HEK293 (cell line): ENCODE measurements around the gene COQ8A.

ENCODE experiments used
- CTCF ChIA-PET: fragments of 350-600 bp; formaldehyde crosslinking; extraction: SDS; loops from one replicate; lab custom pipeline; 2021; ENCODE audit warnings: antibody characterized with exemption; lab: Yijun Ruan, JAX
- POLR2A ChIA-PET: fragments of 300-600 bp; formaldehyde crosslinking; extraction: SDS; loops from one replicate; lab custom pipeline; 2020; ENCODE audit warnings: antibody characterized with exemption, inconsistent platforms; lab: Yijun Ruan, JAX
- H3K27ac ChIP-seq: fragments of 200-500 bp; sonication (Bioruptor generic); 2 replicates; pipeline ENCODE4 v1.5.1; 2014; ENCODE audit warnings: low read depth, low read length, control low read depth, inconsistent platforms; ENCODE audit errors: extremely low read depth
- H3K36me3 ChIP-seq, 2 experiments: fragments of 200-500 bp in 1 of 2; sonication (Bioruptor generic) in 1 of 2; 1 replicate in 1 of 2; 2 replicates in 1 of 2; pipeline ENCODE4 v1.5.1; 2014 to 2017; ENCODE audit warnings: inconsistent platforms in 2 of 2, low read length in 2 of 2; ENCODE audit not compliant: control insufficient read depth in 2 of 2, insufficient read depth in 1 of 2
- H3K4me1 ChIP-seq: fragments of 200-500 bp; sonication (Bioruptor generic); 2 replicates; pipeline ENCODE4 v1.5.1; 2014; ENCODE audit warnings: mild to moderate bottlenecking, low read length, inconsistent platforms; ENCODE audit not compliant: control insufficient read depth, insufficient read depth
- H3K4me3 ChIP-seq: 2 replicates; pipeline ENCODE4 v1.5.1; 2011; ENCODE audit warnings: low read depth, mild to moderate bottlenecking, control low read depth, low read length, moderate library complexity
- H3K9me3 ChIP-seq: fragments of 200-500 bp; sonication (Bioruptor generic); 2 replicates; pipeline ENCODE4 v1.5.1; 2014; ENCODE audit warnings: low read depth, low read length, inconsistent platforms; ENCODE audit not compliant: control insufficient read depth, insufficient read depth
- HOXA7 ChIP-seq: sonication (generic); formaldehyde crosslinking; IDR thresholded peaks from 2 replicates; pipeline ENCODE4 v1.8.1; 2022; ENCODE audit warnings: missing genetic modification reagents, borderline replicate concordance
- SP7 ChIP-seq: fragments of 450-650 bp; formaldehyde crosslinking; IDR thresholded peaks from 2 replicates; pipeline ENCODE4 v1.5.1; 2016; ENCODE audit warnings: missing biosample characterization, missing genetic modification characterization
- ZBTB10 ChIP-seq: fragments of 450-650 bp; formaldehyde crosslinking; IDR thresholded peaks from 2 replicates; pipeline ENCODE4 v1.5.1; 2016; ENCODE audit warnings: missing biosample characterization, missing genetic modification characterization
- ZBTB21 ChIP-seq: fragments of 450-650 bp; formaldehyde crosslinking; IDR thresholded peaks from 2 replicates; pipeline ENCODE4 v1.5.1; 2017; ENCODE audit warnings: missing biosample characterization, missing genetic modification characterization
- ZFP37 ChIP-seq: fragments of 450-650 bp; formaldehyde crosslinking; IDR thresholded peaks from 2 replicates; pipeline ENCODE4 v1.5.1; 2016; ENCODE audit warnings: missing biosample characterization, missing genetic modification characterization
- ZNF10 ChIP-seq: fragments of 450-650 bp; formaldehyde crosslinking; IDR thresholded peaks from 2 replicates; pipeline ENCODE4 v1.5.1; 2017; ENCODE audit warnings: missing biosample characterization, missing genetic modification characterization
- ZNF155 ChIP-seq: fragments of 450-650 bp; formaldehyde crosslinking; IDR thresholded peaks from 2 replicates; pipeline ENCODE4 v1.5.1; 2016; ENCODE audit warnings: missing biosample characterization, missing genetic modification characterization
- ZNF174 ChIP-seq: fragments of 450-650 bp; formaldehyde crosslinking; IDR thresholded peaks from 2 replicates; pipeline ENCODE4 v1.5.0; 2017; ENCODE audit warnings: missing biosample characterization, mild to moderate bottlenecking, missing genetic modification characterization
- ZNF184 ChIP-seq: fragments of 450-650 bp; IDR thresholded peaks from 2 replicates; pipeline ENCODE4 v1.5.1; 2018; ENCODE audit warnings: missing biosample characterization, mild to moderate bottlenecking, missing genetic modification characterization
- ZNF239 ChIP-seq: fragments of 450-650 bp; formaldehyde crosslinking; IDR thresholded peaks from 2 replicates; pipeline ENCODE4 v1.5.1; 2016; ENCODE audit warnings: missing biosample characterization, missing genetic modification characterization
- ZNF26 ChIP-seq: fragments of 450-650 bp; formaldehyde crosslinking; IDR thresholded peaks from 2 replicates; pipeline ENCODE4 v1.5.1; 2016; ENCODE audit warnings: missing biosample characterization, missing genetic modification characterization
- ZNF280D ChIP-seq: fragments of 450-650 bp; formaldehyde crosslinking; IDR thresholded peaks from 2 replicates; pipeline ENCODE4 v1.5.1; 2016; ENCODE audit warnings: missing biosample characterization, missing genetic modification characterization
- ZNF501 ChIP-seq: fragments of 450-650 bp; formaldehyde crosslinking; IDR thresholded peaks from 2 replicates; pipeline ENCODE4 v1.5.1; 2016; ENCODE audit warnings: missing biosample characterization, missing genetic modification characterization
- ZNF544 ChIP-seq: fragments of 450-650 bp; formaldehyde crosslinking; IDR thresholded peaks from 2 replicates; pipeline ENCODE4 v1.5.0; 2017; ENCODE audit warnings: missing biosample characterization, missing genetic modification characterization
- ZNF76 ChIP-seq: fragments of 450-650 bp; formaldehyde crosslinking; IDR thresholded peaks from 2 replicates; pipeline ENCODE4; 2016; ENCODE audit warnings: low read depth, missing biosample characterization, missing genetic modification characterization, borderline replicate concordance
- ZNF777 ChIP-seq: fragments of 450-650 bp; formaldehyde crosslinking; IDR thresholded peaks from 2 replicates; pipeline ENCODE4 v1.5.1; 2017; ENCODE audit warnings: missing biosample characterization, missing genetic modification characterization, borderline replicate concordance
- ZNF791 ChIP-seq: fragments of 450-650 bp; formaldehyde crosslinking; IDR thresholded peaks from 2 replicates; pipeline ENCODE4 v1.5.1; 2016; ENCODE audit warnings: missing biosample characterization, missing genetic modification characterization
- TF ChIP-seq, protein P1 (sequence below): fragments of 450-650 bp; formaldehyde crosslinking; IDR thresholded peaks from 2 replicates; pipeline ENCODE4 v1.5.1; 2016; ENCODE audit warnings: missing biosample characterization, missing genetic modification characterization, borderline replicate concordance
- TF ChIP-seq, protein P2 (sequence below): fragments of 450-650 bp; formaldehyde crosslinking; IDR thresholded peaks from 2 replicates; pipeline ENCODE4 v1.5.1; 2016; ENCODE audit warnings: missing biosample characterization, missing genetic modification characterization

The COQ8A gene

GRCh38 chr1:226948996-226949395, 8.9 kb downstream of the COQ8A start:
- CTCF ChIA-PET = no interaction called here
- POLR2A ChIA-PET = interaction anchor here (2.1 kb wide), 1 partner anchor 9 kb away, joined by 11 read pairs; the partner anchor contains the start of gene COQ8A
- TF ChIP-seq ZNF155 (tag by site-specific recombination) (no peak), ZNF184 (tag by site-specific recombination) (no peak), ZNF791 (tag by site-specific recombination) (no peak), ZBTB10 (no peak), ZNF777 (tag by site-specific recombination) (no peak), ZBTB21 (tag by site-specific recombination) (no peak), ZNF174 (tag by site-specific recombination) (no peak), HOXA7 (CRISPR knock-in tag) (no peak), ZNF280D (tag by site-specific recombination) (no peak), ZNF501 (tag by site-specific recombination) (no peak), ZNF544 (tag by site-specific recombination) (no peak), SP7 (no peak), ZNF239 (tag by site-specific recombination) (no peak), ZNF26 (tag by site-specific recombination) (no peak), ZNF10 (tag by site-specific recombination) (no peak), ZNF76 (tag by site-specific recombination) (no peak), ZFP37 (no peak)
- TF ChIP-seq, protein P1, sequence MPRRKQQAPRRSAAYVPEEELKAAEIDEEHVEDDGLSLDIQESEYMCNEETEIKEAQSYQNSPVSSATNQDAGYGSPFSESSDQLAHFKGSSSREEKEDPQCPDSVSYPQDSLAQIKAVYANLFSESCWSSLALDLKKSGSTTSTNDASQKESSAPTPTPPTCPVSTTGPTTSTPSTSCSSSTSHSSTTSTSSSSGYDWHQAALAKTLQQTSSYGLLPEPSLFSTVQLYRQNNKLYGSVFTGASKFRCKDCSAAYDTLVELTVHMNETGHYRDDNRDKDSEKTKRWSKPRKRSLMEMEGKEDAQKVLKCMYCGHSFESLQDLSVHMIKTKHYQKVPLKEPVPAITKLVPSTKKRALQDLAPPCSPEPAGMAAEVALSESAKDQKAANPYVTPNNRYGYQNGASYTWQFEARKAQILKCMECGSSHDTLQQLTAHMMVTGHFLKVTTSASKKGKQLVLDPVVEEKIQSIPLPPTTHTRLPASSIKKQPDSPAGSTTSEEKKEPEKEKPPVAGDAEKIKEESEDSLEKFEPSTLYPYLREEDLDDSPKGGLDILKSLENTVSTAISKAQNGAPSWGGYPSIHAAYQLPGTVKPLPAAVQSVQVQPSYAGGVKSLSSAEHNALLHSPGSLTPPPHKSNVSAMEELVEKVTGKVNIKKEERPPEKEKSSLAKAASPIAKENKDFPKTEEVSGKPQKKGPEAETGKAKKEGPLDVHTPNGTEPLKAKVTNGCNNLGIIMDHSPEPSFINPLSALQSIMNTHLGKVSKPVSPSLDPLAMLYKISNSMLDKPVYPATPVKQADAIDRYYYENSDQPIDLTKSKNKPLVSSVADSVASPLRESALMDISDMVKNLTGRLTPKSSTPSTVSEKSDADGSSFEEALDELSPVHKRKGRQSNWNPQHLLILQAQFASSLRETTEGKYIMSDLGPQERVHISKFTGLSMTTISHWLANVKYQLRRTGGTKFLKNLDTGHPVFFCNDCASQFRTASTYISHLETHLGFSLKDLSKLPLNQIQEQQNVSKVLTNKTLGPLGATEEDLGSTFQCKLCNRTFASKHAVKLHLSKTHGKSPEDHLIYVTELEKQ (tag by site-specific recombination) = no peak
- TF ChIP-seq, protein P2, sequence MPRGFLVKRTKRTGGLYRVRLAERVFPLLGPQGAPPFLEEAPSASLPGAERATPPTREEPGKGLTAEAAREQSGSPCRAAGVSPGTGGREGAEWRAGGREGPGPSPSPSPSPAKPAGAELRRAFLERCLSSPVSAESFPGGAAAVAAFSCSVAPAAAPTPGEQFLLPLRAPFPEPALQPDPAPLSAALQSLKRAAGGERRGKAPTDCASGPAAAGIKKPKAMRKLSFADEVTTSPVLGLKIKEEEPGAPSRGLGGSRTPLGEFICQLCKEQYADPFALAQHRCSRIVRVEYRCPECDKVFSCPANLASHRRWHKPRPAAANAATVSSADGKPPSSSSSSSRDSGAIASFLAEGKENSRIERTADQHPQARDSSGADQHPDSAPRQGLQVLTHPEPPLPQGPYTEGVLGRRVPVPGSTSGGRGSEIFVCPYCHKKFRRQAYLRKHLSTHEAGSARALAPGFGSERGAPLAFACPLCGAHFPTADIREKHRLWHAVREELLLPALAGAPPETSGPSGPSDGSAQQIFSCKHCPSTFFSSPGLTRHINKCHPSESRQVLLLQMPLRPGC (tag by site-specific recombination) = no peak

More at GRCh38 chr1:226948996-226949395, 8.9 kb downstream of the COQ8A start:
- Histone ChIP-seq H3K27ac (no peak overlapping the region), H3K4me1 (peaks cover 9% of the 10 kb centered on the region), H3K4me3 (no peak overlapping the region), H3K9me3 (no peaks in the 10 kb centered on the region), H3K36me3 (peaks cover 0 to 4% of the 10 kb centered on the region in 2 experiments; a peak in 1 of 3 replicates)
